ENCODE results near the gene PPP1R14B. TPM values are rescaled to one million over a fixed set of nuclear protein-coding genes. Genes with fewer than 3 reads are reported as not detected.

The PPP1R14B gene
- total RNA-seq, 2 donors from 2014 or later, result 87.7 to 112 TPM

- WGBS, 2 donors, result 70 to 96% methylated on average over 5 to 7 of the region's 7 CpGs
- Histone ChIP-seq H3K36me3 (replicated peaks in 1 of 2; ENCODE audit: insufficient read depth in 1 of 2, low read depth in 2 of 2) (no peaks in the 10 kb centered on the region), H3K4me1 (peaks cover 81% of the 10 kb centered on the region), H3K27me3 (no peaks in the 10 kb centered on the region), H3K4me3 (no peak overlapping the region), H3K9me3 (no peaks in the 10 kb centered on the region), H3K27ac (peak overlapping the region in 2 of 4 donors; percentile 93 to 97)
- DNase-seq (no peak), ATAC-seq (no peak)
- TF ChIP-seq CTCF (IDR thresholded peaks at IDR 0.05) (no peak), POLR2A (IDR thresholded peaks at IDR 0.05) (no peak)
- intact Hi-C loops (cut with DNase I), result no loop called here
Observed at GRCh38 chr11:64231546-64231945, 15.2 kb downstream of the PPP1R14B start.

- Histone ChIP-seq H3K4me3 (peak overlapping the region; percentile 23 to 32), H3K4me1 (peaks cover 77% of the 10 kb centered on the region), H3K27ac (peak overlapping the region; percentile 85 to 97 (median 92)), H3K9me3 (no peaks in the 10 kb centered on the region), H3K27me3 (no peaks in the 10 kb centered on the region), H3K36me3 (replicated peaks in 1 of 2; ENCODE audit: insufficient read depth in 1 of 2, low read depth in 2 of 2) (no peaks in the 10 kb centered on the region)
- no peak for ATAC-seq
- 4 to 5% methylated on average over 8 of the region's 8 CpGs for WGBS, 2 donors
- intact Hi-C loops (cut with DNase I), result no loop called here
- DNase-seq, result no peak
- no peak for TF ChIP-seq POLR2A (IDR thresholded peaks at IDR 0.05)
- TF ChIP-seq CTCF (IDR thresholded peaks at IDR 0.05), result no peak
Observed at GRCh38 chr11:64230985-64231365, 15.8 kb downstream of the PPP1R14B start.

GRCh38 chr11:64230171-64230984 is 16.4 kb downstream of the PPP1R14B start, which contains the start of gene DNAJC4:
DNAJC4 (plus strand) TSS chr11:64230548; CDS start chr11:64230855, 307 bp downstream.
- Histone ChIP-seq H3K4me1 (peaks cover 74% of the 10 kb centered on the region), H3K27me3 (no peaks in the 10 kb centered on the region), H3K36me3 (replicated peaks in 1 of 2; ENCODE audit: insufficient read depth in 1 of 2, low read depth in 2 of 2) (no peaks in the 10 kb centered on the region), H3K27ac (peak within 1 kb of the TSS; percentile 85 to 97 (median 92)), H3K4me3 (peak within 1 kb of the TSS; percentile 23 to 32), H3K9me3 (no peaks in the 10 kb centered on the region)
- peak; percentile 93 to 98 (median 96) for DNase-seq
- intact Hi-C loops (cut with DNase I), result no loop called here
- 0% methylated on average over 23 to 62 of the region's 62 CpGs for WGBS, 2 donors
- TF ChIP-seq POLR2A (IDR thresholded peaks at IDR 0.05) (peak in 2 of 3 donors; percentile 67), CTCF (IDR thresholded peaks at IDR 0.05) (no peak)
- ATAC-seq, result peak; percentile 67

GRCh38 chr11:64229744-64230170 is 17.0 kb downstream of the PPP1R14B start:
- H3K27ac ChIP-seq, result peak overlapping the region; percentile 85 to 97 (median 92)
- no peak for ATAC-seq
- peaks cover 75% of the 10 kb centered on the region for H3K4me1 ChIP-seq
- DNase-seq, result no peak
- intact Hi-C loops (cut with DNase I), result no loop called here
- no peaks in the 10 kb centered on the region for H3K27me3 ChIP-seq
- TF ChIP-seq CTCF (IDR thresholded peaks at IDR 0.05), result no peak
- TF ChIP-seq POLR2A (IDR thresholded peaks at IDR 0.05), result no peak
- WGBS, 2 donors, result 35 to 43% methylated on average over 13 of the region's 13 CpGs
- H3K9me3 ChIP-seq, result no peaks in the 10 kb centered on the region
- H3K36me3 ChIP-seq (replicated peaks in 1 of 2; ENCODE audit: insufficient read depth in 1 of 2, low read depth in 2 of 2), result no peaks in the 10 kb centered on the region
- H3K4me3 ChIP-seq, result peak overlapping the region in 1 of 2 donors; percentile 32
